HG02943 (cell line): Measurements from ENCODE around the gene POLR2M.

ENCODE experiments used
- ATAC-seq: cut with Tn5 transposase; IDR thresholded peaks from one replicate; pipeline ENCODE4 v1.9.1; 2021; ENCODE audit warnings: mild to moderate bottlenecking, low read depth, moderate library complexity; ENCODE audit not compliant: unreplicated experiment

The POLR2M gene

DNA sequence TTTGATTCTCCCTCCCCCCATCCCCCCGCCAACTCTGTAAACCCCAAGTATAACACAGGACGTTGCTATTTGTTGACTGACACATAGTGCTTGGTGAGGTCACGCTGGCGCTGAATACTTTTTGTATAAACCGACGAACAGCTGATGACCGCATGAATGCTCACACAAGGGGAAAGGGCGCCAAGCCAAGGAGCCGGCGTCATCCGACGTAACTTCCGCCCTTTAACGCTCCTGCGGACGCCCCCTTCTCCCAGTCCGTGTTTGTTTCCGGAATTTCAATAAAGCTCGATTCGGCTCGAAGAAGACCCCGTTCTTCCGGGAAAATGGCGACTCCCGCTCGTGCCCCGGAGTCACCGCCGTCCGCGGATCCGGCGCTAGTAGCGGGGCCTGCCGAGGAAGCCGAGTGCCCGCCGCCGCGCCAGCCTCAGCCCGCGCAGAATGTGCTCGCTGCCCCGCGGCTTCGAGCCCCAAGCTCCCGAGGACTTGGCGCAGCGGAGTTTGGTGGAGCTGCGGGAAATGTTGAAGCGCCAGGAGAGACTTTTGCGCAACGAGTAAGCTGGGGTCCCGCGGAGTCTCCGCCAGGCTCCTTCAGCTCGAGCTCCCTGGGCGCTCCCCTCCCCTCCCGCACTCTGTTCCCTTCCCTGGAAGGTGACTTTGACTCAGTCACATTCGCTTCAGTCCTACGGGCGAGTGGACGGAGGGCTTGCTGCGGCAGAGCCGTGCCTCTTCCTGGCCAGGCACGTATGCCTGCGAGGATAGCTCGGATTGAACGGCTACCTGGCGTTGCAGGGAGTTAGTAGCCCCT is at the start of gene POLR2M:
Gene POLR2M (plus strand): TSS at position 310 of the 805 bp plus-strand sequence. CDS start 129 bp downstream, at position 439.
- ATAC-seq = peak; percentile 92

DNA sequence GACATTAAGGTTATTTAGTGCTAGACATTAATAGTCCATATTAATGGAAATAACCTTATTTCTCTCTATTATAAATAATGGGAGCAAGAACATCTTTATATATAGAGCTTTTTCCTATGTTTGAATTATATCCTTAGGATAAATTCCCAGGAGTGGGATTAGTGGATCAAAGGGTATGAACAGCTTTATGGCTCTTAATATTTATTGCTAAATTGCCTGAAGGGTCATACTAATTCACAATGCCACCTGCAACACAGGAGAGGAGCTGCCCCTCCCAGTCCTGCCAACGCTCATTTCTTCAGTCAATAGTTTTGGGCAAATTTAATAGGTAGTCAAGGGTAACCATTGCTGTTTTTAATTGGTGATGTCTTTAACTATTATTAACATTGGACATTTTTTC is 48.9 kb upstream of the POLR2M start:
- no peak for ATAC-seq

DNA sequence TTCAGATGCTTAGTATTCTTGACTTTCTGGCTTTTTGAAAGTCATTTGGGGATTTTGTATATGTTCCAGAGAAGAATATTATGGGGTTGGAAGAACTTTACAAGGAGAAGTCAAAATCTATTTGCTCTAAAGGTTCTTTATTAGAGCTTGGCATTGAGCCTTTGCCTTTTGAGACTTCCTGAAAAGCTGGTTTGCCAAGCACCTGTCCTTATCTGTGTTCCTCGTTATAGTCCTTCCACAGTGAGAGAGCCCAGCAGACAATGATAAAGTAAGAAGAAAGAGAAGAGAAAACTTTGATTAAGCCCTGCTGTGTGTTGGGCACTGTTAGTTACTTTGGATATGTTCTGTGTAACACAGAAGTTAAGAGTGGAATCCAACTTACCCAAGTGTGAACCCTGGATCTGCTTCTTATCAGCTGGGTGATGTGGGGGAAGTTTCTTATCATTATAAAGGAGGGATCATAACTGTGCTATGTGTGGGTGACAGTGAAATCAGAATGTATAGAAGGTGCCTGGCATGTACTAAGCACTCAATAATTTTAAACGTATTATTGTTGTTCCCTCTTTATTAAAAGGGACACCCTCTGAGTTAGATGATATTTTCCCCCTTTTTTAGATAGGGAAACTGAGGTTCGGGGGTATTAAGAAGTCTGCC is 44.3 kb upstream of the POLR2M start:
- no peak for ATAC-seq

DNA sequence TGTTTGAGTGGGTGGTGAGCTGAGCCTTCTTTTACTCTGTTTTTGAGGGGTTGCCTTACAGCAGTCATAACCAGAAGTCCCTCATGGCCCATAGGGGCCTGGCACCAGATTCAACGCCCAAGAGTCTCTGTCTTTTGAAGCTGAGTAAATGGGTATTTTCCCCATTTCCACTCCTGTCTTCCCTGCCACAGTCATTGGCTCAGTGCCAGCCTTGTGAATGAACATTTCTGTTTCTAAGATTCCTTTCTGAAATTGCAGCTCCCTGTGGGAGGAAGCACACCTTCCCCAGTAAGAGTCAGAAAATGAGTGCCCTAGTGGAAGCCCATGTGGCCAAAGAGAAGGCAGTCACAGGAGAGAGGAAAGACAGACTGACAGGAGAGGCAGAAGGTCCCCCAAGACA is 43.7 kb upstream of the POLR2M start:
- ATAC-seq = no peak

DNA sequence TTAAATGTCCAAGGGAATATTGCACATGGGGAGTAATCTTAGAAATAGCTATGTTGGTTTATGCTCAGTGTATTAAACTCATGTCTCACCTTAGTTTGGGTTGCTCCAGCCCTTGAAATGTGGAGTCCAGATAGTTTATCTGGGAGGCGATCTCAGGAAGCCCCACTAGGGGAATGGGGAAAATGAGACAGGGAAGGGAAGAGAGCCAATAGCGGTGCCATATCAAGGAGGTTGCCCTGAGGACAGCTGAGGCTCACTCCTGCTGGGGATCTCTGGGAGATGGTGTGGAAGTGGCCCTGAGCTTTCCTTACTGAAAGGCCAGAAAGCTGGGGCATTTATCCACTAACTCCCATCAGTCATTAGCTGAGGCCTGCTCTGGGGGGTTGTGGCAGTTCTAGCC is 43.3 kb upstream of the POLR2M start:
- ATAC-seq = no peak

DNA sequence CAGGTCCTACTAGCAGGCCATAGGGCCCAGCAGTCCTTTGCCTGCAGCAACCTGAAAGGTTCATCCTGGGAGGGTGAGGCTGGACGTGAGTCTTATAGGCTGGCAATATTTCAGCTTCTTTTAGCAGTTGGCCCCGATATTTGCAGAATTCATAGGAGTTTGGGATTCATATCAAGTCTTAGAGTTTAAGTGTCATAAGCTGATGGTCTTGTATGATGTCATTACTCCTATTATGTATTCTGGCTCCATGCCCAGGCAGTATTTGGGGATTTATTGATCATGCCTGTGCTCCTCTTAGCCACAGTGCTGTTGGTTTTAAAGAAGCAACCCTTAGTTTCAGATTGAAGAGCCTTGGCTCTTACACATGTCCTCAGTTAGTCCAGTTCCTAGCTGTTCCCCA is 41.3 kb upstream of the POLR2M start:
- ATAC-seq = no peak

DNA sequence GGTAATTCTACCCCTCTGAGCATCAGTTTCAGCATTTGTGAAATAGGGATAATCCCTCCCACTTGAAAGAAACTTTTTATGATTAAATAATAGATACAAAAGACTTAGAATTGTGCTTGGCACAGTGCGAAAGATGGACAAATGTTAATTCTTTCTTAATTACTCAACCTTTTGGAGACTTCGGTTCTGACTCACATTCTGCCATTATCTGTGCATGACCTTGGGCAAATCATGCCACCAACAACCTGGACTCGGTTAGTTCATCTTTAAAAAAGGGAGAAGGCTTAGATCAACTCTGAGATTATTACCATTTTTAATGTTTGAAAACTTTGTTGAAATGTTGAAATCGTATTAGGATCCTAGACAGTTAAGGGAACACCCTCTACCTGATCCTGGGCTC is 40.6 kb upstream of the POLR2M start:
- ATAC-seq = no peak

DNA sequence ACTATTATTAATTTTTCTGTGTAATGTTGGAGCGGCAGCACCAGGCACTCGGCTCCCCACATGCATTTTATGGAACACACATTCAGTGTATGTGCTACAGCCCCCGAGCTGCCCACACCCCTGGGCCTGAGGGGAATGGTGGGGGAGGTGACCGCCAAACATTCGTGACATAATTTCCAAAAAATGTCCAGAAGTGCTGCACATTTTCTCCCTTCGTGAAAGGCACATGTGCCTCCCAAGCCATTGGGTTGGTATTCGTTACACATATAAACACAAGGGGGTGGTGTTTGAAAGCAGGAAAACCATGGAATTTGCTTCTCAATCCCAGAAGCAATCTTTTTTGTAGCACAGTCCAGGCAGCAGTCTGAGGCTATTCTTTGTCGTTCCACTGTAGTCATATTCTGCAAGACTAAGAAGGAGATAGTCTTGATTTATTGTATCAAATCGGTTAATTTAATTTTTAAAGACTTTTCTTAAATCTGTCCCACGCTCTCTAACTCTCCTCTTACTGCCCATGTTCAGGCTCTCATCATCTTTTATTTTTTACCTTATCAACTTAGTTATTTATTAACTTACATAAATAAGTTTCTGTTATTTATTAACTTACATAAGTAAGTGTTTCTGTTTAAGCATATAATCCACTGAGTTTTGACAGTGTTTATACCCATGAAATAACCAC is 39.2 kb upstream of the POLR2M start:
- no peak for ATAC-seq

DNA sequence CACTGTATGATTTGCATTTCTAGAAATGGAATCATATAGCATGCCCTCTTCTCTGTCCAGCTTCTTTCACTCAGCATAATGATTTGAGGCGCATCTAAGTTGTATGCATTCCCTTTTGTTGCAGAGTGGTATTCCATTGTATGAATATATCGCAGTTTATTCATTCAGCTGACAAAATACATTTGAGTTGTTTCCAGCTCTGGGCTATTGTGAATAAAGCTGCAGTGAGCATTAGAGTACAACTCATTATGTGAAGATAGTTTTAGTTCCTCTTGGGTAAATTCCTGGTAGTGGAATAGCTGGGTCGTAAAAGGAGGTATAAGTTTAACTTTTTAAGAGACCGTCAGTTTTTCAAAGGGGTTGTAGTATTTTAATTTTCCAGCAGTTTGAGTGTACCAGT is 38.5 kb upstream of the POLR2M start:
- ATAC-seq = no peak

DNA sequence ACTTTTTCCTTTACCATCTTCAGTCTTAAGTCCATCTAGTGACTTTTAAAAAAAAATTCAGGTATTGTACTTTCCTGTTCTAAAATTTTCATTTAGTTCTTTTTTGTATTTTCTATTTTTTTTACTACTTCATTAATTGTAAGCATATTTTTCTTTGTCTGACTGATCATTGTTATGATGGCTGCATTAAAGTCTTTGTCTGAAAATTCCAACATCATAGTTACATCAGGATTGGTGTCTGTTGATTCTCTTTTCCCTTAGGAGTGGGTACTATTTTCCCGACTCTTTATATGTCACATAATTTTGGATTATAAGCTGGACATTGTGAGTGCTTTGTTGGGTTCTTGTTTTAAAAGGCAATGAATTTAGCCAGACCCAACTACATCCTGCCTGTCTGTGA is 34.9 kb upstream of the POLR2M start:
- no peak for ATAC-seq

DNA sequence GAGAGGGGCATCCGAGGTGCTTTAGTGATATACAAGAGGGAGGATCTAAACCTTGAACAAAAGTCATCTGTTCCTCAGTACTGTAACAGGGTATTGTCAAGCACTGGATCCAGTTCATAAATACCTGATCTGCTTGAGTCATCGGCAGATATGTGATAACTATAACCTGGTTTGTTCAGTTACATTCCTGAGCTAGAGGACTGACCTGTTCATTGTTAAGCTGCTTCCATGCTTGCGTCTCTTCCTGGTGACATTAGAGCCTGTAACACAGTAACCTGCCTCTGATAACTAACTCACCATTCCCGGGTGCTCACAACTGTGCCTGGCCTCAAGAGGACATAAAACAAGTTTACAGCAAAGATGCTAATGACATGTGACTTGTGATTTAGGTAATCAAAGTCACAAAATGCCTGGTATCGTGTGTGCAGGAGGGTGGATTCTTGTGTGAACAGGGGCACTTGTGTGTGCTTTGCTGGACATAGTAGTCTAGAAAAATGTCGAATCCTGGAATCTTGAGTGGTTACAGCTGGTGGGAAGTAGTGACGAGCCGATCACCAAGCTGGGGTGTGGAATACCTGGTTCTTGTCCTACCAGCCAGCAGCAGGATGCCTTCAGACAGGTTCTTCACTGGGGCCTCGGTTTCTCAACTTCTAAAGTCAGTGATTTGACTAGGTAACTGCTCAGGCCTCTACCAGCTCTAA is 30.9 kb upstream of the POLR2M start:
- ATAC-seq = no peak

DNA sequence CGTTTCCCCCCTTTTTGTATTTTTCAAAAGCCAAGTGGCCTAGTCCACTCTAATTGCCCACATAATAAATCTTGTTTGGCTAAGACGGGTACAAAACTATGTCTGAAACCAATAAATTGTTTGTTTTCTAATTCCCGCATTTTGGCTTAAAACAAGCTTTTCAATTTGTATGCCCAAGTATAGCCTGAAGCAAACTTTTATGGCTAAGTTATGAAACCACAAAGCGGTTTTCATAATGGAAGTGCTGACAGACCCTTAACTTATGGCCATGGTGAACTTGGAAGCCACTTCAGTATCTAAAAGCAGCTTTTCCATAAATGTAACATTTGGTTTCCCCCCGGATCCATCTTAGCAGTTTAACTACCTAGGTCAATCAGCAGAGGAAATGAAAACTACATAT is 29.9 kb upstream of the POLR2M start:
- no peak for ATAC-seq

DNA sequence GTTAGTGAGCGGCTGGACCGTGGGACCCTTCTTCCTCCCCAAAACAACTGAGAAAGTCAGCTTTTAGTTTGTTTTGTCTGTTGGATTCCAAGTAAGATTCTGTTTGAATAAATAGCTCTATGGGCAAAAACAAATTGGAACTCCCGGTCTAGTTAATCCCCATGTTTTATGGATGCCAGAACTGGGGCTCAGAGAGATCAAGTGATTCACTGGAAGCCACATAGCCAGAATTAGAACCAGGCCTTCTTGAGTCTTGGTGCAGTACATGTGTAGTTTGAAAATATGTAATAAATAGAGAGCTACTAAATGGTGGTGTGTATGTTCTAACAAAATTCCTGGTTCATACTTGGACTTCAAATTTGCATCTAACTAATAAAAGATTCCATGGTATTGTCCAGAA is 29.3 kb upstream of the POLR2M start:
- no peak for ATAC-seq

DNA sequence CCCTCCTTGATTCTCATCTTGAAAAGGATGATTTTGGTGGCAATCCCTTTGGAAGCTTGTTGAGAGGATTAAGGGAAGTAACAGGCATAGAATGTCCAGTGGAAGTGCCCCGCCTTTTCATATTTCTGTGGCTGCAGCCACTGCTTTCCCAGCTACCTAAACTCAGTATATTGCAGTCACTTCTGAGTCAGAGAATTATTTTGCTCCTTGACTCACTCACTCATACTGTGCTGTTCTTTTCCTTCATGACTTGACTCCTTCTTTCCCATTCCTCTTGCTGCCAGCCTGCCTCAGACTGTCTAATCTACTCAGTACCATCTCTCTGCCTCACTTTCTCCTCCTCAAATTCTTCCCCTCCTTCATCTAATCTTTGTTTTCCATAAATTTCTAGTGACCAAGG is 26.5 kb upstream of the POLR2M start:
- no peak for ATAC-seq

DNA sequence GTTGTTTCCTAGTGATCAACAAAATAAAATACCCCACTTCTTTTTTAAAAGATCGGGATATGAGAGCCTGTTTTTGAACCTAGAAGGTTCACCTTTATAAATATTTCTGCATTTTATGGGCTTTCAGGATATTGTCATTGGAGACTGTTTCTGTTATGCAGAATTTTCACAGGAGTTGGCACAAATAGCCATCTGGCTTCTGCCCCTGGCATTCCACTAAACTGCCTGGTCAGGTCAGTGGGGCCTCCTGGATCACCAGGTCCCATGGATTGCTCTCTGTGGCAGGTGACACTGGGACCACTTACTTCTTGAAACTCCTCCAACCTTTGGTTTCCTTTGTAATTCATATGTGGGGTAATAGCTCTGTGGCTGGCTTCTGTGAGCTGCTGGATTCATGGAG is 25.5 kb upstream of the POLR2M start:
- no peak for ATAC-seq

DNA sequence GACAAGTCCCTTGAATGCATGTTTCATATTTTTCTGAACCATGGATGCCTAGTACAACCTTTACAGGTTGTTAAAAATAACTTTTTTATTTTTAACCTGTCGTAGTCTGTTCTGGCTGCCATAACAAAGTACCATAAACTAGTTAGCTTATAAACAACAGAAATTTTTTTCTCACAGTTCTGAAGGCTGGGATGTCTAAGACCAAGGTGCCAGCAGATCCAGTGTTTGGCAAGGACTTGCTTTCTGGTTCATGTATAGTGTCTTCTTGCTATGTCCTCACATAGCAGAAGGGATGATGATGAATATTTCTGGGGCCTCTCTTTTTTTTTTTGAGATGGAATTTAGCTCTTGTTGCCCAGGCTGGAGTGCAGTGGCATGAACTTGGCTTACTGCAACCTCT is 23.0 kb upstream of the POLR2M start:
- no peak for ATAC-seq

DNA sequence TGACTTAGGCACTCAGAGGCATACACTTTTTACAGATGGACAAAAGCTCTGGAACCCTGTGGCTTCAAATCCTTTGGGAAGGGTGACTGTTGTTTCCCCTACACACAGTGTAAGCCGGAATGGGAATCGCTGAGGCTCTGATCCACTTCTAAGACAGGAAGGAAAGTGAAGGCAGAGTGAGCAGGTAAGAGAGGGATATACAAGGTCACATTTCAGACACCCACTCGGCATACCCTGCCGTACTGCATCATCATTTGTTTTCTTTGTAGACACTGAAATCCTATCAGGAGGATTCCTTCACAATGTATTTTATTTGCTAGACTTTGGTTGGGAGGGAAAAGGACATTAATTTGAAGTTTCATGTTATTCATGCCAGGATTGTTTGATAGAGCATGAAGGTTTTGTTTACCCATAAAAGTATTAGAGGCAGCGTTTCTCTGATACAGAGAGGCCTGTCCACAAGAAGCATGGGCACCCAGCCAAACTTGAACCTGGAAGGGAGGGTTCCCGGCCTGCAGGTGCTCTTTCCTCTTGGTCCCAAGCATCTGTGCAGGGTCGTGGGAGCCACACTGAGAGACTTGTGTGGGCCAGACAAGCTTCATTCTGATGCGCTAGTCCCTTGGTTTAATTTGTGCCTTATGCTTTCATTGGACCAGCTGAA is 21.9 kb upstream of the POLR2M start:
- no peak for ATAC-seq

DNA sequence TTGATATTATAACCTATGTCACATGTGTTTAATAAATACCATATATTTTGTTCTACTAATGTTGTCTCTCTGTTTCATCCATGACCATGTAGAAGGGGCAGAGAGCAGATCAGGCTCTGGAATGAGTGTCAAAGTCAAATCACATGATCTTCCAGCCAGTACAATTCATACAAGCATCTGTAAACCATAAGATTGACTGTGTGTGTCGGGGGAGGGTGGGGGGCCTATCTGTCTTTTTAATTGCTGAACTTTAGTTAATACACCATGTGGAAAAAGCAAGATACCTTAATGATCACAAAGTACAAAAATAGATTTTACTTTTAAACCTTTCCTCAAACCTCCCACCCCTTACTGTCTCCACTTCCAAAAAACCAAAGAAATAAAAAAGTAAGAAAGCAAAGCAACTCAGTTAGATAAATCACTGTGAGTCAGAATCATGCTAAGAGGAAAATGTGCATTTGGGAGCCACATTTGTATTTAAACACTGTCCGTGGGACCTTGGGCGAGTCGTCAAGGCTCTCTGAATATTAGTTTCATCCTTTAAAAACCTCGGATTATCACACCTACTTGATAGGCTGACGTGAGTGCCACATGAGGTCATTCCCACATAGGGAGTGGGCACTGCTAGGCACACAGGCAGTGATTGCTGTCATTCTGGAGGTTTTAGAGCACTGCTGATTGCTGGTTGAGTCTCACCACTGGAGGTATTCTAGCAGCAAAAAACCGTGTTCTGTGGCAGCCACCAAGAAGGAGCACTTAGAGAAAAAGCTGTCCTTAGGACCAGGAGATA is 21.0 kb upstream of the POLR2M start:
- no peak for ATAC-seq

DNA sequence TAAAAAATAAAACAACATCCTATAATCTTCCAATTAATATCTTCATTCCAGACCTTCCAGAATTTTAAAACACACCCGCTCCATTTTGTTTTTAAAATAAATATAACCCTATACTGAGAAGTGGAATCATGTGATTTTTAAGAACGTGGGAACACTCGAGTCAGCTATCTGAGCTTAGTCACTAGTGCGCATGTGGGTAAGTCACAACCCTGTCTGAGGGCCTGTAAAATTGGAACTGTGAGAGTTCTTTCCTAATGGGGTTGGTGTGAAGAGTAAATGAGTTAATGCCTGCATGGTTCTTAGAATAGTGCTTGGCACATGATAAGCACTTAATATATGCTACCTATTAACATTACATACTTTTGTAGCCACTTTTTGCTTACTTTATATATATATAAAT is 19.9 kb upstream of the POLR2M start:
- ATAC-seq = no peak
